HepG2 (cell line): Measurements from ENCODE around the gene ZDHHC7. TPM values are rescaled to one million over a fixed set of nuclear protein-coding genes. Genes with fewer than 3 reads are reported as not detected.

ENCODE experiments used
- ARID4A ChIP-seq: sonication (generic); formaldehyde crosslinking; IDR thresholded peaks from 2 replicates; pipeline ENCODE4 v1.5.0; 2020; ENCODE audit warnings: mild to moderate bottlenecking, missing genetic modification reagents, borderline replicate concordance
- GZF1 ChIP-seq: sonication (generic); formaldehyde crosslinking; IDR thresholded peaks from 2 replicates; pipeline ENCODE4 v1.5.1; 2020; ENCODE audit warnings: mild to moderate bottlenecking, missing genetic modification reagents
- HOXA9 ChIP-seq: sonication (generic); formaldehyde crosslinking; IDR thresholded peaks from 2 replicates; pipeline ENCODE4 v1.8.1; 2022; ENCODE audit warnings: missing genetic modification reagents, mild to moderate bottlenecking, moderate library complexity, borderline replicate concordance
- IRF2 ChIP-seq: IDR thresholded peaks from 2 replicates; pipeline ENCODE4 v1.6.1; 2018; ENCODE audit warnings: missing genetic modification reagents, missing compliant biosample characterization
- MAFK ChIP-seq, 2 experiments: IDR thresholded peaks in 1 of 2; conservative IDR thresholded peaks in 1 of 2; 2 replicates each; pipeline ENCODE4 v1.6.1; 2011; ENCODE audit warnings: improper control_type of control experiment in 2 of 2, low read length in 2 of 2
- POGK ChIP-seq: sonication (generic); formaldehyde crosslinking; conservative IDR thresholded peaks from 2 replicates; pipeline ENCODE4 v1.8.0; 2022; ENCODE audit warnings: mild to moderate bottlenecking, moderate library complexity, missing genetic modification reagents
- POGZ ChIP-seq: sonication (generic); formaldehyde crosslinking; IDR thresholded peaks from 2 replicates; pipeline ENCODE4 v1.4.0; 2020; ENCODE audit warnings: mild to moderate bottlenecking, missing genetic modification reagents
- RFX1 ChIP-seq: fragments of 450-650 bp; IDR thresholded peaks from 2 replicates; pipeline ENCODE4 v1.6.1; 2017
- SNAI1 ChIP-seq: sonication (generic); formaldehyde crosslinking; IDR thresholded peaks from 2 replicates; pipeline ENCODE4 v1.5.0; 2020; ENCODE audit warnings: mild to moderate bottlenecking, missing genetic modification reagents, borderline replicate concordance
- TBX2 ChIP-seq: sonication (generic); formaldehyde crosslinking; IDR thresholded peaks from 2 replicates; pipeline ENCODE4 v1.5.0; 2020; ENCODE audit warnings: missing genetic modification reagents, mild to moderate bottlenecking, borderline replicate concordance
- TBX3 ChIP-seq: fragments of 450-650 bp; IDR thresholded peaks from 2 replicates; pipeline ENCODE4 v1.6.1; 2017; ENCODE audit warnings: antibody characterized with exemption, mild to moderate bottlenecking, inconsistent platforms, borderline replicate concordance
- THAP9 ChIP-seq: sonication (generic); formaldehyde crosslinking; IDR thresholded peaks from 2 replicates; pipeline ENCODE4; 2020; ENCODE audit warnings: missing genetic modification reagents, mild to moderate bottlenecking, borderline replicate concordance
- TSC22D2 ChIP-seq: sonication (generic); formaldehyde crosslinking; IDR thresholded peaks from 2 replicates; pipeline ENCODE4 v1.5.1; 2020; ENCODE audit warnings: missing genetic modification reagents, mild to moderate bottlenecking, borderline replicate concordance
- ZNF557 ChIP-seq: sonication (generic); formaldehyde crosslinking; IDR thresholded peaks from 2 replicates; pipeline ENCODE4 v1.4.0; 2020; ENCODE audit warnings: missing genetic modification reagents
- ZNF580 ChIP-seq: IDR thresholded peaks from 2 replicates; pipeline ENCODE4 v1.6.1; 2016; ENCODE audit warnings: low read depth, borderline replicate concordance
- ZNF703 ChIP-seq: sonication (generic); formaldehyde crosslinking; IDR thresholded peaks from 2 replicates; pipeline ENCODE4 v1.5.1; 2020; ENCODE audit warnings: missing genetic modification reagents, mild to moderate bottlenecking, moderate library complexity, borderline replicate concordance
- ZNF839 ChIP-seq: sonication (generic); formaldehyde crosslinking; IDR thresholded peaks from 2 replicates; pipeline ENCODE4 v1.4.0; 2020; ENCODE audit warnings: missing genetic modification reagents, mild to moderate bottlenecking, borderline replicate concordance
- polyA plus RNA-seq, 8 experiments: library from polyadenylated mRNA; depleted of rRNA in 3 of 8; stranded (reverse) in 7 of 8; unstranded in 1 of 8; fragments of >200 nt; fragmentation: Illumina TruSeq in 4 of 8; extraction: Trizol in 4 of 8; gene quantifications; 2 replicates each; pipeline versions ENCODE4 v1.2.1 to v1.2.3, GENCODE V29; 2011 to 2016; ENCODE audit warnings: low read depth in 4 of 8, missing spikeins in 1 of 8, mixed read lengths in 1 of 8; ENCODE audit not compliant: insufficient read depth in 1 of 8
- total RNA-seq, 5 experiments: library from RNA; depleted of rRNA; stranded (reverse); fragments of >200 nt; fragmentation: Illumina TruSeq; extraction: Trizol; gene quantifications; 2 replicates each; pipeline ENCODE4 v1.2.3, GENCODE V29; 2016; ENCODE audit warnings: low read depth in 1 of 5

Gene ZDHHC7
- total and polyA plus RNA-seq, 2 of the 13 experiments (the other 11 are each of a cell fraction or from before 2014, with no cell fraction given): 46.8 to 67.6 TPM

- TF ChIP-seq SNAI1 (no peak), ARID4A (CRISPR knock-in tag) (peak; percentile 79), GZF1 (CRISPR knock-in tag) (peak; percentile 88), THAP9 (CRISPR knock-in tag) (peak; percentile 52; the same call in 1 of the 2 replicates), ZNF557 (CRISPR knock-in tag) (no peak), IRF2 (CRISPR knock-in tag) (peak; percentile 61; the same call in 1 of the 2 replicates), MAFK (conservative IDR thresholded peaks at IDR 0.05 in 1 of 2, IDR thresholded peaks at IDR 0.05 in 1 of 2; ENCODE audit: low read length in 2 of 2) (0 out of 4 replicates have a peak, but pooled peaks of 1 of the 2 experiments have one; percentile 0), HOXA9 (no peak), ZNF839 (CRISPR knock-in tag) (no peak), RFX1 (no peak), ZNF703 (0 out of 2 replicates have a peak, but pooled peaks have one; percentile 28), POGZ (CRISPR knock-in tag) (no peak), ZNF580 (CRISPR knock-in tag) (0 out of 2 replicates have a peak, but pooled peaks have one; percentile 47), TSC22D2 (no peak), POGK (no peak), TBX2 (0 out of 2 replicates have a peak, but pooled peaks have one; percentile 48), TBX3 (no peak)
Measured at GRCh38 chr16:84933774-84934631, 77.3 kb downstream of the ZDHHC7 start (continued).
